ENCODE measurements around the gene APOBEC3F. TPM values are rescaled to one million over a fixed set of nuclear protein-coding genes. Genes with fewer than 3 reads are reported as not detected.
"Not testable (repeated sequence)": the region's sequence is repeated elsewhere in the genome, so short reads cannot be mapped to it uniquely, and the experiment has no call there.

Gene APOBEC3F
- total RNA-seq, 3 donors from 2014 or later: 7.4 to 14.1 (median 8.8) TPM

DNA sequence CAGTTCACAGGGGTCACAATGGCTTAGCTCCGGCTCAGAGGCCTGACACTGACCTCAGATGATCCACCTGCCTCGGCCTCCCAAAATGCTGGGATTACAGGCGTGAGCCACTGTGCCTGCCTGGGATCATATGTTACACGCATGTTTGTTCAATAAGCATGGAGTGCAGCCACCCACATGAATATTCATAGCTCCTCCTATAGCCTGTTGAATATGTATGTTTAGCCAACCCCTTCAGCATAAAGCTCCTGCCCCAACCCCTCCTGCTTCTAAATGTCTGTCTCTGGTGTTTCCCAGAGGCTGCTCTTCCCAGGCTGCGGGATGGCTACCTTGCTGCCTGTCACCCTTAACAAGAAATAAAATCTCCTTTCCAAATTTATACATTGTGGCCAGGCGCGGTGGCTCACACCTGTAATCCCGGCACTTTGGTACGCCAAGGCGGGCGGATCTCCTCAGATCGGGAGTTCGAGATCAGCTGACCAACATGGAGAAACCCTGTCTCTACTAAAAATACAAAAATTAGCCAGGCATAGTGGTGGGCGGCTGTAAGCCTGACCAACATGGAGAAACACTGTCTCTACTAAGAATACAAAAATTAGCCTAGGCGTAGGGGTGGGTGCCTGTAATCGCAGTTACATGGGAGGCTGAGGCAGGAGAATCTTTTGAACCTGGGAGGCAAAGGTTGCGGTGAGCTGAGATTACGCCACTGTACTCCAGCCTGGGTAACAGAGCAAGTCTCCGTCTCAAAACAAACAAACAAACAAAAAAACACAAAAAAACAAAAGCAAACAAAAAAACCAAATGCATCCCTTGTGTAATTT lies 1.1 kb upstream of the APOBEC3F start:
- H3K4me3 ChIP-seq: no peak overlapping the region
- no peaks in the 10 kb centered on the region for H3K9me3 ChIP-seq
- ATAC-seq (no peak), DNase-seq (no peak)
- H3K4me1 ChIP-seq (ENCODE audit: low read depth): peaks cover 7% of the 10 kb centered on the region
- TF ChIP-seq CTCF (IDR thresholded peaks at IDR 0.05): no peak
- intact Hi-C loops (cut with DNase I, micrococcal nuclease): no loop called here
- no peaks in the 10 kb centered on the region for H3K36me3 ChIP-seq (ENCODE audit: low read depth)

DNA sequence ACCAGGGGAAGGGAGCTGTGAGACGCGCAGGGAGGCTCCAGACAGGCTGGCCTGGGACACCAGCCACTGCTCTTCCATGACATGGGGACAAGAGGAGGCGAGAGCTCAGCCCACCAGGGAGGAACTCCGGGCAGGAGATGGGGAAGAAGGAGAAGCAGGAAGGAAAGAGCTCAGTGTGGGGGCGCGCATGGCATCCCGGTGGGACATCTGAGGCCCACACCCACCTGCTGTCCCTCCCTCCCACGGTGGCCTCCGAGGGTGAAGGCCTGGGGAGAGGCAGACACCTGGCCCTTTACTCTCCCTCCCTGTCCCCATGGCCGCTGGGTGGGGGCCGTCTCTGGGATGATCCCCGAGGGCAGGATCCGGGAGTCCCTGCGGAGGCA lies 518 bp upstream of the APOBEC3F start:
- DNase-seq; H3K36me3 ChIP-seq (ENCODE audit: low read depth); intact Hi-C loops (cut with DNase I, micrococcal nuclease); H3K4me3 ChIP-seq; H3K4me1 ChIP-seq (ENCODE audit: low read depth); H3K9me3 ChIP-seq: not testable (repeated sequence)
- ATAC-seq: peak; percentile 1

DNA sequence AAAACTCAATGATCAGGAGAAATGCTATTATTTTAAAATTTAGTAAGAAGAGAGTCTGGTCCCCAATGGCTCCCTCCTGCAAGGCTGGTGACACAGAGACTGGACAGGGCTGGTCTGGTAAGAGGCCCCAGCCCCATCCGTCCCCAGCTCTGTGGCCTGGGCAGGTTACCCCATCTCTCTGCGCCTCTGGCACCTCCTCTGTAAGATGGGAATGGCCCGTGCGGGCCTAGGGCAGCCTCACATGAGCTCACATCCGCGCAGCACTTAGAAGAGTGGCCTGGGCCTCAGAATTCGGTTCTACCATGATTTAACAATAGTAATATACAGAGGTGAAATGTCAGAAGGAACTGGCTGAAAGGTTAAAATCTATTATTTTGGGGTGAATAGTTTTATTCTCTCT lies 1.2 kb downstream of the APOBEC3F start:
- intact Hi-C loops (cut with DNase I, micrococcal nuclease): no loop called here
- H3K36me3 ChIP-seq (ENCODE audit: low read depth): no peaks in the 10 kb centered on the region
- no peak for ATAC-seq
- DNase-seq: no peak
- H3K9me3 ChIP-seq: no peaks in the 10 kb centered on the region
- TF ChIP-seq CTCF (IDR thresholded peaks at IDR 0.05): no peak
- no peak overlapping the region for H3K4me3 ChIP-seq
- H3K4me1 ChIP-seq (ENCODE audit: low read depth): peaks cover 7% of the 10 kb centered on the region

DNA sequence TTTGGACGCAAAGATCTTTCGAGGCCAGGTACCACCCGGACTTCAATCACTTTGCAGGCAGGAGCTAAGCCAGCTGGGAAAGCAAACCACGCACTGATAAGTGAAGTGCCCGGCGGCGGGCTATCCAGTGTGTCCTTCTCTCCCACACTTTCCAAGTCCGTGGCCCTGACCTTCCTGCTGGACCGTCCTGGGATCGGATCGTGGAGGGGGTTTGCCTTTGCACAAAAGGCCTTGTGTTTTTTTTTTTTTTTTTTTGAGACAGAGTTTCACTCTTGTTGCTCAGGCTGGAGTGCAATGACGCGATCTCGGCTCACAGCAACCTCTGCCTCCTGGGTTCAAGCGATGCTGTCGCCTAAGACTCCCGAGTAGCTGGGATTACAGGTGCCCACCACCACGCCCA lies 2.4 kb downstream of the APOBEC3F start:
- H3K4me1 ChIP-seq (ENCODE audit: low read depth); DNase-seq; intact Hi-C loops (cut with DNase I, micrococcal nuclease); H3K36me3 ChIP-seq (ENCODE audit: low read depth); H3K9me3 ChIP-seq; ATAC-seq; H3K4me3 ChIP-seq: not testable (repeated sequence)

DNA sequence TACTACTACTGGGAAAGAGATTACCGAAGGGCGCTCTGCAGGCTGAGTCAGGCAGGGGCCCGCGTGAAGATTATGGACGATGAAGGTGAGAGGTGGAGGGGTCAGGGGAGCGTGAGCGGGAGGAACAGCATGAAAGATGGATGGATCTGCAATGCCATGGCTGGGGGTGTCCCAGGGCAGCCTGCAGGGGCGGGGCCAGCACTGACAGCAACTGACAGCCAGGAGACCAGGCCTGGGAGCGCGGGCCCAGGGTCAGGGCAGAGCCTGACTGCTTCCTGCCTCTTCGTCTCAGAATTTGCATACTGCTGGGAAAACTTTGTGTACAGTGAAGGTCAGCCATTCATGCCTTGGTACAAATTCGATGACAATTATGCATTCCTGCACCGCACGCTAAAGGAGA lies 4.5 kb downstream of the APOBEC3F start:
- H3K36me3 ChIP-seq (ENCODE audit: low read depth); H3K4me1 ChIP-seq (ENCODE audit: low read depth); intact Hi-C loops (cut with DNase I, micrococcal nuclease); DNase-seq; ATAC-seq; H3K4me3 ChIP-seq; H3K9me3 ChIP-seq: not testable (repeated sequence)

DNA sequence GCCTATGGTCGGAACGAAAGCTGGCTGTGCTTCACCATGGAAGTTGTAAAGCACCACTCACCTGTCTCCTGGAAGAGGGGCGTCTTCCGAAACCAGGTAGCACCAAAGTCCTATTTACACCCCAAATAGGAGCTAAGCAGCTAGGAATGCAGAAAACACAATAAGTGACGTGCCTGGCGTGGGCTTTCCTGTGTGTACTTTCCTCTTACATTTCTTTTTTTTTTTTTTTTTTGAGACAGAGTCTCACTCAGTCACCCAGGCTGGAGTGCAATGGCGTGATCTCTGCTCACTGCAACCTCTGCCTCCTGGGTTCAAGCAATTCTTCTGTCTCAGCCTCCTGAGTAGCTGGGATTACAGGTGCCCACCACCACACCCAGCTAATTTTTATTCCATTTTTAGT lies 8.8 kb downstream of the APOBEC3F start:
- H3K4me3 ChIP-seq; intact Hi-C loops (cut with DNase I, micrococcal nuclease); ATAC-seq; H3K4me1 ChIP-seq (ENCODE audit: low read depth); H3K9me3 ChIP-seq; H3K36me3 ChIP-seq (ENCODE audit: low read depth); DNase-seq: not testable (repeated sequence)

- H3K4me3 ChIP-seq, ATAC-seq: not testable (repeated sequence)
These were observed 11.3 kb downstream of the APOBEC3F start for GRCh38 chr22:39051844-39052495.

DNA sequence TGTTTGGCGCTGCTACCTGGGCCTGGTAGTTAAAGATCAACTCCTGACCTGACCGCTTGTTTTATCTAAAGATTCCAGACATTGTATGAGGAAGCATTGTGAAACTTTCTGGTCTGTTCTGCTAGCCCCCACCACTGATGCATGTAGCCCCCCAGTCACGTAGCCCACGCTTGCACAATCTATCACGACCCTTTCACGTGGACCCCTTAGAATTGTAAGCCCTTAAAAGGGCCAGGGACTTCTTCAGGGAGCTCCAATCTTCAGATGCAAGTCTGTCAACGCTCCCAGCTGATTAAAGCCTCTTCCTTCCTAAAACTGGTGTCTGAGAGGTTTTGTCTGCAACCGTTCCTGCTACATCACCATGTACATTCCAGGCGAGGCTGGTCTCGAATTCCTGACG lies 15.0 kb downstream of the APOBEC3F start:
- DNase-seq (no peak), ATAC-seq (no peak)
- Histone ChIP-seq H3K4me3 (no peak overlapping the region), H3K4me1 (ENCODE audit: low read depth) (no peaks in the 10 kb centered on the region), H3K36me3 (ENCODE audit: low read depth) (no peaks in the 10 kb centered on the region), H3K9me3 (no peaks in the 10 kb centered on the region)
- intact Hi-C loops (cut with DNase I, micrococcal nuclease): no loop called here
- TF ChIP-seq CTCF (IDR thresholded peaks at IDR 0.05): no peak

More at GRCh38 chr22:39051844-39052495, 11.3 kb downstream of the APOBEC3F start:
- intact Hi-C loops (cut with DNase I, micrococcal nuclease); H3K4me1 ChIP-seq (ENCODE audit: low read depth); H3K9me3 ChIP-seq; H3K36me3 ChIP-seq (ENCODE audit: low read depth); DNase-seq: not testable (repeated sequence)

DNA sequence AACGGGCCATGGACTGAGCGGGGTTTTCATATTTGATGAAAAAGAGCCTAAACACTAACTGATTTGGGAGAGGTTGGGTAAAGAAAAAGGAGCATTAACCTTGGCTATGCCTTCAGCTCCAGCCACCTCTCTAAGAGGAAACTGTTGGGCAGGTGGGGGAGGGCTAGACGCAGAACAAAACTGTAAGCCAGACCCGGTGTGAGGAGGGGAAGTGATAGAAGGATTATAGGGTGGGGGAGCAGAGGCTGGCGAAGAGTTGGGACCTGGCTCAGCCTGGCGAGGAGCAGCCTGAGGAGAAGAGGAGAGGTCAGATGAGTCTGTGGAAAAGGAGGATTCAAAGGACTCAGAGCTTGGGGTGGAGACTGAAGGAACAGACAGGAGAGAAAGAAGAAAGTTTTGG lies 20.6 kb downstream of the APOBEC3F start:
- DNase-seq; H3K9me3 ChIP-seq; intact Hi-C loops (cut with DNase I, micrococcal nuclease); ATAC-seq; H3K4me3 ChIP-seq; H3K4me1 ChIP-seq (ENCODE audit: low read depth); H3K36me3 ChIP-seq (ENCODE audit: low read depth): not testable (repeated sequence)

DNA sequence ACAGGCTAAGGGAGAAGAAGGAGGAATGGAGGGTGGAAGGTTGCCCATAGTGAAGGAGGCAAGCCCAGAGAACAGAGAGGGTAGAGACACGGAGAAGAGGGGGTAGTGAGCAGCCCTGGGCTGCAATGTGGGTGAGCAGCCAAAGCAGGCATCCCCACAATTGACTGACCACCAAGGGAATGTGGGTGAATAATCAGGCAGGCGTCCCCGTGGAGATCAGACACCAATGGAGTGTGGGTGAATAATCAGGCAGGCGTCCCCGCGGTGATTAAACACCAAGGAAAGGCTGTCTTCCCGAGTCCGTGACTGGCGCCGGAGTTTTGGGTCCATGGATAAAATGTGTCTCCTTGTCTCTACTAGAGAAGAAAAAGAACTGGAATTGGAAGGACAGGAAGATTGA lies 21.3 kb downstream of the APOBEC3F start:
- DNase-seq; H3K9me3 ChIP-seq; H3K36me3 ChIP-seq (ENCODE audit: low read depth); ATAC-seq; H3K4me3 ChIP-seq; H3K4me1 ChIP-seq (ENCODE audit: low read depth); intact Hi-C loops (cut with DNase I, micrococcal nuclease): not testable (repeated sequence)

DNA sequence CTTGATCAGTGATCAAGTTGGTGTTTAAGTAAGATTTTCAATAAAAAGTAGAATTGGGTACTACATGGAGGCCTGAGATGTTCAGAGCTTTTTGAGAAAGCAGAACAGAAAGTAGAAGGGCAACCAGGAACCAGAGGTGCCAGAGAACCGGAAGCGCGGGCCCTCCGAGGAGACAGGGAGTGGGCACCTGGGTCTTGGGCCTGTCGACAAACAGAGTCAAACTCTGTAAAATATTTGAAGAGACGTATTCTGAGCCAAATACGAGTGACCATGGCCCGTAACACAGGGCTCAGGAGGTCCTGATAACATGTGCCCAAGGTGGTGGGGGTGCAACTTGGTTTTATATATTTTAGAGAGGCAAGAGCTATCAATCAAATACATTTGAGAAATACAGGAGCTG lies 23.2 kb downstream of the APOBEC3F start:
- DNase-seq; H3K36me3 ChIP-seq (ENCODE audit: low read depth); H3K9me3 ChIP-seq; intact Hi-C loops (cut with DNase I, micrococcal nuclease); H3K4me3 ChIP-seq; H3K4me1 ChIP-seq (ENCODE audit: low read depth): not testable (repeated sequence)
- peak; percentile 68 for ATAC-seq
